Measurements from ENCODE around the gene ABHD8.

GRCh38 chr19:17351815-17352435 lies 48.7 kb upstream of the ABHD8 start:
- no peak for TF ChIP-seq EZH2 (IDR thresholded peaks at IDR 0.05)
- TF ChIP-seq, protein P1, sequence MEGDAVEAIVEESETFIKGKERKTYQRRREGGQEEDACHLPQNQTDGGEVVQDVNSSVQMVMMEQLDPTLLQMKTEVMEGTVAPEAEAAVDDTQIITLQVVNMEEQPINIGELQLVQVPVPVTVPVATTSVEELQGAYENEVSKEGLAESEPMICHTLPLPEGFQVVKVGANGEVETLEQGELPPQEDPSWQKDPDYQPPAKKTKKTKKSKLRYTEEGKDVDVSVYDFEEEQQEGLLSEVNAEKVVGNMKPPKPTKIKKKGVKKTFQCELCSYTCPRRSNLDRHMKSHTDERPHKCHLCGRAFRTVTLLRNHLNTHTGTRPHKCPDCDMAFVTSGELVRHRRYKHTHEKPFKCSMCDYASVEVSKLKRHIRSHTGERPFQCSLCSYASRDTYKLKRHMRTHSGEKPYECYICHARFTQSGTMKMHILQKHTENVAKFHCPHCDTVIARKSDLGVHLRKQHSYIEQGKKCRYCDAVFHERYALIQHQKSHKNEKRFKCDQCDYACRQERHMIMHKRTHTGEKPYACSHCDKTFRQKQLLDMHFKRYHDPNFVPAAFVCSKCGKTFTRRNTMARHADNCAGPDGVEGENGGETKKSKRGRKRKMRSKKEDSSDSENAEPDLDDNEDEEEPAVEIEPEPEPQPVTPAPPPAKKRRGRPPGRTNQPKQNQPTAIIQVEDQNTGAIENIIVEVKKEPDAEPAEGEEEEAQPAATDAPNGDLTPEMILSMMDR (IDR thresholded peaks at IDR 0.05) = no peak
